Erythroblast (primary cell): Measurements from ENCODE around the gene NHLH1.

Experiments
- GATA1 ChIP-seq: IDR thresholded peaks from 2 replicates; pipeline ENCODE4 v1.6.1; 2011; ENCODE audit warnings: low read depth, mild to moderate bottlenecking, control low read depth, low read length, moderate library complexity
- POLR2A ChIP-seq: IDR thresholded peaks from 2 replicates; pipeline ENCODE4 v1.6.1; 2011; ENCODE audit warnings: mild to moderate bottlenecking, low read length

- TF ChIP-seq POLR2A: no peak
- TF ChIP-seq GATA1: no peak
These were observed 9.4 kb upstream of the NHLH1 start for GRCh38 chr1:160357286-160358002.
